Adrenal gland (tissue), 12 donors: ENCODE results near the gene FBXW12. TPM values are rescaled to one million over a fixed set of nuclear protein-coding genes. Genes with fewer than 3 reads are reported as not detected.
A peak's percentile ranks its signal among the peaks of the same experiment; 100 is the strongest.

Source experiments
- DNase-seq, 7 donors: peaks; one replicate each; pipeline ENCODE4 v3.0.0-alpha.2; 2019 to 2020
- H3K27ac ChIP-seq, 5 donors: fragments of 200-600 bp; sonication (generic) in 4 of 5; 1 replicate in 3 of 5; 2 replicates in 2 of 5; pipeline versions ENCODE4 v1.5.1 to v1.8.0; 2016 to 2020; ENCODE audit warnings: mild to moderate bottlenecking in 1 of 5
- H3K27me3 ChIP-seq: fragments of 200-600 bp; 2 replicates; pipeline ENCODE4 v1.8.0; 2021
- H3K36me3 ChIP-seq, 2 donors: fragments of 200-600 bp; replicated peaks in 1 of 2; 1 replicate in 1 of 2; 2 replicates in 1 of 2; pipeline versions ENCODE4 v1.5.1 to v1.8.0; 2018 to 2022
- H3K4me1 ChIP-seq, 2 donors: fragments of 200-600 bp; replicated peaks in 1 of 2; 1 replicate in 1 of 2; 2 replicates in 1 of 2; pipeline versions ENCODE4 v1.5.1 to v1.8.0; 2018 to 2021
- H3K4me3 ChIP-seq, 4 donors: fragments of 200-600 bp; sonication (generic) in 3 of 4; one replicate each; pipeline ENCODE4 v1.5.1; 2016 to 2018
- H3K9me3 ChIP-seq, 3 donors: fragments of 200-600 bp; sonication (generic) in 1 of 3; replicated peaks in 1 of 3; 1 replicate in 2 of 3; 2 replicates in 1 of 3; pipeline versions ENCODE4 v1.5.1 to v1.8.0; 2016 to 2021
- POLR2A ChIP-seq, 2 donors: fragments of 450-650 bp; IDR thresholded peaks; one replicate each; pipeline ENCODE4 v1.6.1; 2017; ENCODE audit warnings: antibody characterized with exemption in 2 of 2, mild to moderate bottlenecking in 2 of 2, moderate library complexity in 1 of 2
- WGBS, 4 donors: extraction: QIAGEN DNeasy Blood & Tissue Kit in 2 of 4; methylation state at CpG; one replicate each; pipeline versions ENCODE4 v1.1.5 to v1.1.7; 2013 to 2017; 5-methylcytosine and 5-hydroxymethylcytosine counted together
- intact Hi-C, 2 donors: fragments of 100-400 bp; cut with DNase I; formaldehyde crosslinking; loops; one replicate each; pipeline versions ENCODE4 v1.14.1 to v1.15.0; 2022 to 2023
- polyA plus RNA-seq, 3 donors: library from polyadenylated mRNA; stranded (reverse); fragments of 200-250 nt in 2 of 3; fragments of 350-450 nt in 1 of 3; fragmentation: Illumina TruSeq in 1 of 3; extraction: RNeasy Lipid Tissue Mini Kit (QIAGEN cat#74804) in 1 of 3; gene quantifications; one replicate each; pipeline ENCODE4 v1.2.3, GENCODE V29; 2013 to 2014
- total RNA-seq, 9 donors: library from RNA; depleted of rRNA in 4 of 9; stranded (reverse); fragments of >200 nt in 4 of 9; fragments of 120-200 nt in 1 of 9; fragmentation: NEBNext Ultra II Directional in 1 of 9; extraction: Animal tissue kit (Norgen Biotek cat#: 25700) in 1 of 9; gene quantifications; one replicate each; pipeline versions ENCODE4 v1.1.0 to v1.2.4, GENCODE V29; 2013 to 2023
- TF ChIP-seq, protein P1 (sequence below), 6 experiments: fragments of 450-650 bp in 4 of 6; fragments of 200-600 bp in 2 of 6; sonication (generic) in 1 of 6; IDR thresholded peaks; 1 replicate in 5 of 6; 2 replicates in 1 of 6; pipeline versions ENCODE4 v1.5.1 to v1.8.0; 2016 to 2021; ENCODE audit warnings: antibody characterized with exemption in 6 of 6, mild to moderate bottlenecking in 2 of 6, moderate library complexity in 1 of 6
- donor health status: healthy with polysubstance abuse.
- donor health status: Bipolar disorder and iron deficiency.
- donor health status: DM: yes; HTN: yes; CAD: no.
- donor health status: DM: no; HTN: no; CAD: no.
- donor health status: DM: no; HTN: no; CAD: no.
- donor health status: DM: yes; HTN: yes; CAD: no.

The FBXW12 gene
- total and polyA plus RNA-seq, 12 donors = 0.07 to 0.24 (median 0.11) TPM; not detected in 9

DNA sequence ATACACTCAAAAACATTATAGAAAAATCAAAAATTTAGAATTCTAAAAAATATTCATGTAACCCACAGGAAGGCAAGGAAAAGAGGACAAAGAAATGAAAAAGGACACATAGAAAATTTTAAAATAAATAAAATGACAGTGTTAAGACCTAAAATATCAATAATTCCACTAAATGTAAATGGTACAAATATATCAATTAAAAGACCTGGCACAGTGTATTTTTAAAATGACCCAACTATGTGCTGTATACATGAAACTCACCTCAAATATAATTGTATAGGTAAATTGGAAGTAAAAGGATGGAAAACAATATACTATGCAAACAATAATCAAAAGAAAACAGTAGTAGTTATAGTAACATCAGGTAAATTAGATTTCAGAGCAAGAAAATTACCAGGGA is 10.1 kb upstream of the FBXW12 start:
- intact Hi-C loops = no loop called here
- Histone ChIP-seq H3K9me3 (peaks cover 0 to 4% (median 0%) of the 10 kb centered on the region in 3 donors), H3K27ac (no peak overlapping the region), H3K4me3 (no peak overlapping the region), H3K27me3 (no peaks in the 10 kb centered on the region), H3K4me1 (no peaks in the 10 kb centered on the region), H3K36me3 (no peaks in the 10 kb centered on the region)
- no peak for DNase-seq
- TF ChIP-seq, protein P1, sequence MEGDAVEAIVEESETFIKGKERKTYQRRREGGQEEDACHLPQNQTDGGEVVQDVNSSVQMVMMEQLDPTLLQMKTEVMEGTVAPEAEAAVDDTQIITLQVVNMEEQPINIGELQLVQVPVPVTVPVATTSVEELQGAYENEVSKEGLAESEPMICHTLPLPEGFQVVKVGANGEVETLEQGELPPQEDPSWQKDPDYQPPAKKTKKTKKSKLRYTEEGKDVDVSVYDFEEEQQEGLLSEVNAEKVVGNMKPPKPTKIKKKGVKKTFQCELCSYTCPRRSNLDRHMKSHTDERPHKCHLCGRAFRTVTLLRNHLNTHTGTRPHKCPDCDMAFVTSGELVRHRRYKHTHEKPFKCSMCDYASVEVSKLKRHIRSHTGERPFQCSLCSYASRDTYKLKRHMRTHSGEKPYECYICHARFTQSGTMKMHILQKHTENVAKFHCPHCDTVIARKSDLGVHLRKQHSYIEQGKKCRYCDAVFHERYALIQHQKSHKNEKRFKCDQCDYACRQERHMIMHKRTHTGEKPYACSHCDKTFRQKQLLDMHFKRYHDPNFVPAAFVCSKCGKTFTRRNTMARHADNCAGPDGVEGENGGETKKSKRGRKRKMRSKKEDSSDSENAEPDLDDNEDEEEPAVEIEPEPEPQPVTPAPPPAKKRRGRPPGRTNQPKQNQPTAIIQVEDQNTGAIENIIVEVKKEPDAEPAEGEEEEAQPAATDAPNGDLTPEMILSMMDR (IDR thresholded peaks at IDR 0.05) = no peak
- no peak for TF ChIP-seq POLR2A (IDR thresholded peaks at IDR 0.05)

DNA sequence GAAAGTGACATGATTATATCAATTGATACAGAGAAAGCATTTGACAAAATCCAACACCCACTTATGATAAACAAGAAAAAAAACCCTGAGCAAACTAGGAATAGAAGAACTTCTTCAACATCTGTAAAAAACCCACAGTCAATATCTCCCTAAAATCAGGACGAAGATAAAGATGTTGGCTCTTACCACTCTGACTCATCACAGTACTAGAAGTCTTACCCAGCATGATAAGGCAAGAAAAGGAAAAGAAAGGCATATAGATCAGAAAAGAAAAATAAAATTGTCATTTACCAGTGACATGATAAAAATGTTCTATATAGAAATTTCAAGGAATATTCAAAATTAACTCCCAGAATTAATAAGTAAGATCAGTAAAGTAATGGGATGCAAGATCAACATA is 7.2 kb upstream of the FBXW12 start:
- Histone ChIP-seq H3K27ac (no peak overlapping the region), H3K27me3 (no peaks in the 10 kb centered on the region), H3K4me1 (no peaks in the 10 kb centered on the region), H3K4me3 (no peak overlapping the region), H3K36me3 (no peaks in the 10 kb centered on the region), H3K9me3 (peaks cover 0 to 4% (median 0%) of the 10 kb centered on the region in 3 donors)
- no peak for DNase-seq
- WGBS, 4 donors = 36 to 52% (median 46%) methylated on average over 1 of the region's 1 CpG
- intact Hi-C loops = no loop called here
- TF ChIP-seq POLR2A (IDR thresholded peaks at IDR 0.05) = no peak
- TF ChIP-seq, protein P1 (IDR thresholded peaks at IDR 0.05) = no peak

- Histone ChIP-seq H3K4me3 (no peak overlapping the region), H3K4me1 (no peaks in the 10 kb centered on the region), H3K27ac (no peak overlapping the region), H3K36me3 (no peaks in the 10 kb centered on the region), H3K9me3 (no peaks in the 10 kb centered on the region), H3K27me3 (no peaks in the 10 kb centered on the region)
- TF ChIP-seq POLR2A (IDR thresholded peaks at IDR 0.05) = no peak
- TF ChIP-seq, protein P1 (IDR thresholded peaks at IDR 0.05) = no peak
- DNase-seq = peak in 5 of 7 donors; percentile 10 to 66 (median 27)
- intact Hi-C loops = no loop called here
Measured at GRCh38 chr3:48367201-48367600, 4.8 kb upstream of the FBXW12 start.

DNA sequence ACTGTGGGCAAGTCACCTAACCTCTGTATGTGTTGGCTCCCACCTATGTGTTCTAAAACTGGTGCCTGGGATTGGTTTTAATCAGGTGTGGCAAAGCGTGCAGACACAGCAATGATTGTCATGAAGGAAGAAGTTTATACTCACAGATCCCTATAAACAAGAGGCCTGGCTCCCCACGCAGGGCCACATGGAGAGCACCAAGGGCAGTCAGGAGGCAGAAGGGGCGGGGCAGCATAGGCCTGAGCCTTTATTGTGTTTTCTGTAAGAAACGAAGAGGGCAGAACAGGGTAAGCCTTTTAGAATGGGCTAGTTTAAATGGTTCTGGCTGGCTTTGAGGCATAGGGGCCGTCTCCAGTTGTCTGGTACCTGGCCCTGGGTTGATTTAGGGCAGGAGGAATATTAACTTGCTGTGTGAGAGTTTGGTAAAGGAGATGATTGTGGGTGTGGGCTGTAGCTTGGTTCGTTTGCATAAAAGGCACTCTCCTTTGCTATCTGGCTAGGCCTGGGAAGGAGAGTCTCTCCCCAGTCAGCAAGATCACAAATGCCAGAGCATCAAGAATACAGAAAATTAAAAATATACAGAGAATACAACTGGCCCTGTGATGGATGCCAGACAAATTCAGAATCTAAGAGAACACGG is 2.2 kb upstream of the FBXW12 start:
- no peak overlapping the region for H3K4me3 ChIP-seq
- no peaks in the 10 kb centered on the region for H3K9me3 ChIP-seq
- H3K4me1 ChIP-seq = no peaks in the 10 kb centered on the region
- no peak for TF ChIP-seq POLR2A (IDR thresholded peaks at IDR 0.05)
- TF ChIP-seq, protein P1 (IDR thresholded peaks at IDR 0.05) = no peak
- no peak overlapping the region for H3K27ac ChIP-seq
- DNase-seq = peak in 1 of 7 donors; percentile 2
- intact Hi-C loops = no loop called here
- 65 to 72% (median 68%) methylated on average over 7 of the region's 7 CpGs for WGBS, 4 donors
- H3K36me3 ChIP-seq = no peaks in the 10 kb centered on the region
- H3K27me3 ChIP-seq = no peaks in the 10 kb centered on the region
